Neutrophil (primary cell): Measurements from ENCODE around the gene SLC19A3.
"Not testable (repeated sequence)": the region's sequence is repeated elsewhere in the genome, so short reads cannot be mapped to it uniquely, and the experiment has no call there.

Experiments used
- H3K27ac ChIP-seq: fragments of 200-600 bp; sonication (generic); 2 replicates; pipeline ENCODE4 v1.5.1; 2016; ENCODE audit warnings: mild to moderate bottlenecking, moderate library complexity
- H3K27me3 ChIP-seq: fragments of 200-600 bp; sonication (generic); 2 replicates; pipeline ENCODE4 v1.6.0; 2016; ENCODE audit warnings: mild to moderate bottlenecking
- H3K36me3 ChIP-seq: fragments of 200-600 bp; sonication (generic); 2 replicates; pipeline ENCODE4 v1.5.1; 2017
- H3K4me1 ChIP-seq, 2 experiments: fragments of 200-600 bp in 1 of 2; sonication (generic) in 1 of 2; 1 replicate in 1 of 2; 2 replicates in 1 of 2; pipeline versions ENCODE4 v1.5.1 to v1.6.1; 2013 to 2016; ENCODE audit warnings: low read depth in 1 of 2, low read length in 1 of 2, mild to moderate bottlenecking in 1 of 2, moderate library complexity in 1 of 2; ENCODE audit not compliant: control insufficient read depth in 1 of 2, insufficient read depth in 1 of 2
- H3K4me3 ChIP-seq, 2 experiments: fragments of 200-600 bp in 1 of 2; sonication (generic) in 1 of 2; 1 replicate in 1 of 2; 2 replicates in 1 of 2; pipeline ENCODE4 v1.5.1; 2013 to 2016; ENCODE audit warnings: low read depth in 1 of 2, low read length in 1 of 2, mild to moderate bottlenecking in 1 of 2, moderate library complexity in 1 of 2
- H3K9me3 ChIP-seq: fragments of 200-600 bp; sonication (generic); 2 replicates; pipeline ENCODE4 v1.5.1; 2016
- TF ChIP-seq, protein P1 (sequence below): fragments of 200-600 bp; sonication (generic); IDR thresholded peaks from 2 replicates; pipeline ENCODE4 v1.5.1; 2016; ENCODE audit warnings: antibody characterized with exemption

SLC19A3 gene

DNA sequence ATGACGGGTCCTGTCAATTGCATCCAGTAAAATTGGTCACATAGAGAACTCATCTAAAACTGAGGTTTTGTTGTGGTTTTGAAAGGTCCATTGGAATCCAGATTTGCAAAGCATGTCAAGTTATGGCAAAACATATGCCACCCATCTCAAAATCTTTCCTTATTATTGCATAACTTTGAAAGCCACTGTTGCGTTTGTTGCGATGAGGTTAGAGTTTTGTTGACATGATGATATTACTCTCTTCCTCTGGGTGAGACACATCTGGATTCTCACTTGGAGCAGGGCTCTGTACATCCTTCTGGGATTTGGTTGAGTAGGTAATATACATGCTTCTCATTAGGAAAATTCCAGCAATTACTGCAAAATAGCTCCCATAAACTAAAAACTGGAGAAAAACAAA lies 30.6 kb downstream of the SLC19A3 start:
- H3K4me3 ChIP-seq: no peak overlapping the region
- no peaks in the 10 kb centered on the region for H3K36me3 ChIP-seq
- H3K27me3 ChIP-seq: peaks cover 10% of the 10 kb centered on the region
- H3K4me1 ChIP-seq: peaks cover 3 to 9% of the 10 kb centered on the region in 2 experiments
- TF ChIP-seq, protein P1, sequence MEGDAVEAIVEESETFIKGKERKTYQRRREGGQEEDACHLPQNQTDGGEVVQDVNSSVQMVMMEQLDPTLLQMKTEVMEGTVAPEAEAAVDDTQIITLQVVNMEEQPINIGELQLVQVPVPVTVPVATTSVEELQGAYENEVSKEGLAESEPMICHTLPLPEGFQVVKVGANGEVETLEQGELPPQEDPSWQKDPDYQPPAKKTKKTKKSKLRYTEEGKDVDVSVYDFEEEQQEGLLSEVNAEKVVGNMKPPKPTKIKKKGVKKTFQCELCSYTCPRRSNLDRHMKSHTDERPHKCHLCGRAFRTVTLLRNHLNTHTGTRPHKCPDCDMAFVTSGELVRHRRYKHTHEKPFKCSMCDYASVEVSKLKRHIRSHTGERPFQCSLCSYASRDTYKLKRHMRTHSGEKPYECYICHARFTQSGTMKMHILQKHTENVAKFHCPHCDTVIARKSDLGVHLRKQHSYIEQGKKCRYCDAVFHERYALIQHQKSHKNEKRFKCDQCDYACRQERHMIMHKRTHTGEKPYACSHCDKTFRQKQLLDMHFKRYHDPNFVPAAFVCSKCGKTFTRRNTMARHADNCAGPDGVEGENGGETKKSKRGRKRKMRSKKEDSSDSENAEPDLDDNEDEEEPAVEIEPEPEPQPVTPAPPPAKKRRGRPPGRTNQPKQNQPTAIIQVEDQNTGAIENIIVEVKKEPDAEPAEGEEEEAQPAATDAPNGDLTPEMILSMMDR: no peak
- no peaks in the 10 kb centered on the region for H3K9me3 ChIP-seq
- H3K27ac ChIP-seq: no peak overlapping the region

DNA sequence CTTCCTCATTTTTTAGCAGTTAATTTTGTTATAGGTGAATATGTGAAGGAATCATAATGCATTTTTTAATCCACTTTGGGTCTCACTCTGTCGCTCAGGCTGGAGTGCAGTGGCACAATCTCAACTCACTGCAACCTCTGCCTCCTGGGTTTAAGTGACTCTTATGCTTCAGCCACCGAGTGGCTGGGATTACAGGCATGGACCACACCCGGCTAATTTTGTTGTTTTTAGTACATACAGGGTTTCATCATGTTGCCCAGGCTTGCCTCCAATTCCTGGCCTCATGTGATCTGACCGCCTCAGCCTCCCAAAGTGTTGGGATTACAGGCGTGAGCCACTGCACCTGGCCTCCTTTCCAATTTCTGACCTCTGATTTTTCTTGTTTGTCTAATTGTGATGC lies 33.6 kb downstream of the SLC19A3 start:
- no peak overlapping the region for H3K4me3 ChIP-seq
- H3K27me3 ChIP-seq: peaks cover 10% of the 10 kb centered on the region
- H3K9me3 ChIP-seq: no peaks in the 10 kb centered on the region
- H3K4me1 ChIP-seq: peaks cover 3 to 9% of the 10 kb centered on the region in 2 experiments
- H3K36me3 ChIP-seq: no peaks in the 10 kb centered on the region
- H3K27ac ChIP-seq: no peak overlapping the region
- TF ChIP-seq, protein P1: no peak

DNA sequence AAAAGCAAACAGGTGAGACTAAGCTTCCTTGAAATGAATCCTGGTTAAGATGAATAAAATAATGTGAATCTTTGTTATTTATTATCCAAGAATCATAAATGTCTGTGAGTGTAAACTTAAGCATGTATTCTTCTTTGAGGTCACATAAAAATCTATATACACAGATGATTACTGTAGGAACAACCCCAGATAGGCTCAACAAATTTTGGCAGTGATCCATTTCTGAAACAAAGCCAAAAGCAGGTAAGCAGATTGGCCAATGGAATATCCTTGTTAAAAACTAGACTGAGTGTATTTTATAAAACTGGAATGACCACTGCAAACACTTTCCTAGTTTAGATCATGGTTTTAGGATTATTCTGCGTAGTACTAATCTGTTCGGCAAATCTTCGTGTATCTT lies 39.9 kb downstream of the SLC19A3 start:
- no peaks in the 10 kb centered on the region for H3K36me3 ChIP-seq
- no peaks in the 10 kb centered on the region for H3K9me3 ChIP-seq
- no peak overlapping the region for H3K27ac ChIP-seq
- TF ChIP-seq, protein P1: no peak
- no peak overlapping the region for H3K4me3 ChIP-seq
- H3K4me1 ChIP-seq: no peaks in the 10 kb centered on the region
- H3K27me3 ChIP-seq: no peaks in the 10 kb centered on the region

DNA sequence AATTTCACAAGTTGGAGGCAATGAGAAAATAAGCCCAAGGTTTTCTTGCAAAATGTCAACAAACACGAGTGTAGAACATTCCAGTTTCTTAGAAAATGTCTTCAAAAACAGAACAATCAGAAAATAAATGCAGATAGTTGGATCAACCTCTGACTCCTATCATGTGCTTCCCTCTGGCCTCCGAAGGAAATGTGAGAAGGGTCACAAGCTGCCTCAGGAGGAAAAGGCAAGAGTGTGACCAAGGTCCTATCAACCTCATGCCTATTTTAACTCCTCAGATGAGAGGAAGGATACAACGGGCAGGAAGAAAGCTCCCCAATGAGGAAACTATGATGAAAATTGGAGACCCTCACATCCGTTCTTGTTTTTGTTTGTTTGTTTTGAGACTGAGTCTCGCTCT lies 43.3 kb downstream of the SLC19A3 start:
- Histone ChIP-seq H3K27ac (no peak overlapping the region), H3K9me3 (no peaks in the 10 kb centered on the region), H3K4me1 (no peaks in the 10 kb centered on the region), H3K27me3 (no peaks in the 10 kb centered on the region), H3K36me3 (no peaks in the 10 kb centered on the region), H3K4me3 (no peak overlapping the region)
- TF ChIP-seq, protein P1: no peak

DNA sequence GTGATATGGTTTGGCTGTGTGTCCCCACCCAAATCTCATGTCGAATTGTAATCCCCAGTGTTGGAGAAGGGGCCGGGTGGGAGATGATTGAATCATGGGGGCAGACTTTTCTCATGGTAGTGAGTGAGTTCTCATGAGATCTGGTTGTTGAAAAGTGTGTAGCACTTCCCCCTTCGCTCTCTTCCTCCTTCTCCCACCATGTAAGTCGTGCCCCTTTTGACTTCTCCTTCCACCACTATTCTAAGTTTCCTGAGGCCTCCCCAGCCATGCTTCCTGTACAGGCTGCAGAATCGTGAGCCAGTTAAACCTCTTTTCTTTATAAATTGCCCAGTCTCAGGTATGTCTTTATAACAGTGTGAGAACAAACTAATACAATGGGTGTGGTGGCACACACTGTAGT lies 44.2 kb downstream of the SLC19A3 start:
- not testable (repeated sequence) for H3K4me1 ChIP-seq, H3K4me3 ChIP-seq, H3K27me3 ChIP-seq, H3K9me3 ChIP-seq, H3K36me3 ChIP-seq, H3K27ac ChIP-seq

DNA sequence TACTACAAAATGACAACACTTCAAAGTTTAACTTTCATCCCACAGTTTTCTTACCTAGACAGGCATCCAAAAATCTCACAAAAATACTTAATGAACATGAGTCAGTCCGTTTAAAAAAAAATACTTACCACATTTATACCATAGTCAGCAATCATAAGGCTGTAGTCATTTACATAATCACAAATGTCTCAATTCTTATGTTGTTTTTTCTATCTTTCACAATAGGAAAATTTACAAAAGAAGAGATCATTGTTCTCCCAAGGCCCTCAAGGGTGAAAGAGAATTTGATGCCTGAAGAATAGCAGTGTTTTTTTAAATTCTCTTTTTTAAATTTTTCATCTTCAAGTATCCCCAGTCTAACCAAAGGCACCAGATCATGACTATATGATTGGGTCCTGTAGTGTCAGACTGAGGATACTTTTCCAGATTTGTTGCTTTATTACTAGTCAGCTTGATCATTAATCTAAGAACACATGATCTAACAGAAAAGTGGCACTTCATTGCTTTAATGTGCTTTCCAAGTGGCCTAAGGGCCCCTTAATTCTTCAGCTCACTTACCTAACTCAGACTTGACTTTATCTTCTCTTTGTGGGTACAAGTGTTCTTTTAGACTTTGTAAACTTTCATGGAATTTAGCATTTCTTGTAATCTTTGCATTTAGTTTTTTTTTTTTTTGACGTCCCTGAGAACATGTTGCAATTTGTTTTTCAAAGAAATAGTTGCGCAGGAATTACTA lies 46.5 kb downstream of the SLC19A3 start:
- TF ChIP-seq, protein P1: no peak

DNA sequence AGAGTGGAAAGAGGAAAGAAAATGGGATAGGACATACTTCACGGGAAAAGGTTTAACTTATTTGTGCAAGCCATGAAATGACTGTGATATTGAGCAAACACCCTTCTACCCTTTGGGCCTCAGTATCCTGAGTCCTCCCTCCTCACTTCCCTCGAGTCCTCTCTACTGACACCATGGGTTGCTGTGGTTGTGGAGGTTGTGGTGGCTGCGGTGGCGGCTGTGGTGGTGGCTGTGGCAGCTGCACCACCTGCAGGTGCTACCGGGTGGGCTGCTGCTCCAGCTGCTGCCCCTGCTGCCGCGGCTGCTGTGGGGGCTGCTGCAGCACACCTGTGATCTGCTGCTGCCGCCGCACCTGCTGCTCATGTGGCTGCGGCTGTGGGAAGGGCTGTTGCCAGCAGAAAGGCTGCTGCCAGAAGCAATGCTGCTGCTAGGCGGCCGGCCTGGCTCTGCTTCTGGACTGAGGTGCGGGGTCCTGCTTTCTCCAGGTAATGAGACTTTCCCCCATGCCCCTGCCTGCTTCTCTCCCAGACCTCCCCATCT lies 51.1 kb downstream of the SLC19A3 start, which contains the start of gene SCYGR5:
Gene SCYGR5, plus strand, starts transcription at position 174 of the 540 bp plus-strand sequence. Its CDS starts 0 bp downstream, at position 174.
- not testable (repeated sequence) for H3K4me3 ChIP-seq, H3K4me1 ChIP-seq, H3K36me3 ChIP-seq, H3K27ac ChIP-seq, H3K9me3 ChIP-seq, H3K27me3 ChIP-seq

More for the DNA sequence above, 46.5 kb downstream of the SLC19A3 start:
- H3K4me1 ChIP-seq: no peaks in the 10 kb centered on the region
- no peaks in the 10 kb centered on the region for H3K27me3 ChIP-seq
- no peaks in the 10 kb centered on the region for H3K9me3 ChIP-seq
- no peaks in the 10 kb centered on the region for H3K36me3 ChIP-seq
- no peak overlapping the region for H3K27ac ChIP-seq
- H3K4me3 ChIP-seq: no peak overlapping the region
